ENCODE data around the gene OXER1.

GRCh38 chr2:42761554-42761953 is 2.4 kb downstream of the OXER1 start:
- no peak for TF ChIP-seq POLR2A (IDR thresholded peaks at IDR 0.05; ENCODE audit: extremely low read depth, insufficient read length)
- TF ChIP-seq, protein P1, sequence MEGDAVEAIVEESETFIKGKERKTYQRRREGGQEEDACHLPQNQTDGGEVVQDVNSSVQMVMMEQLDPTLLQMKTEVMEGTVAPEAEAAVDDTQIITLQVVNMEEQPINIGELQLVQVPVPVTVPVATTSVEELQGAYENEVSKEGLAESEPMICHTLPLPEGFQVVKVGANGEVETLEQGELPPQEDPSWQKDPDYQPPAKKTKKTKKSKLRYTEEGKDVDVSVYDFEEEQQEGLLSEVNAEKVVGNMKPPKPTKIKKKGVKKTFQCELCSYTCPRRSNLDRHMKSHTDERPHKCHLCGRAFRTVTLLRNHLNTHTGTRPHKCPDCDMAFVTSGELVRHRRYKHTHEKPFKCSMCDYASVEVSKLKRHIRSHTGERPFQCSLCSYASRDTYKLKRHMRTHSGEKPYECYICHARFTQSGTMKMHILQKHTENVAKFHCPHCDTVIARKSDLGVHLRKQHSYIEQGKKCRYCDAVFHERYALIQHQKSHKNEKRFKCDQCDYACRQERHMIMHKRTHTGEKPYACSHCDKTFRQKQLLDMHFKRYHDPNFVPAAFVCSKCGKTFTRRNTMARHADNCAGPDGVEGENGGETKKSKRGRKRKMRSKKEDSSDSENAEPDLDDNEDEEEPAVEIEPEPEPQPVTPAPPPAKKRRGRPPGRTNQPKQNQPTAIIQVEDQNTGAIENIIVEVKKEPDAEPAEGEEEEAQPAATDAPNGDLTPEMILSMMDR (IDR thresholded peaks at IDR 0.05; ENCODE audit: low read depth, low read length): no peak

Data from NB4 (cell line).